NCI-H1092 treated with DMSO at 0.1 percent for 48 hours (cell line): ENCODE results near the gene CHD6.

ENCODE experiments used
- DNase-seq: peaks from one replicate; lab custom pipeline; 2025; lab: John Stamatoyannopoulos, UW

CHD6 gene

GRCh38 chr20:41617902-41618806, at the start of gene CHD6:
Gene CHD6, minus strand, starts transcription at chr20:41618377. Its CDS starts 67,040 bp downstream, at chr20:41551337.
- peak; percentile 99 for DNase-seq

DNA sequence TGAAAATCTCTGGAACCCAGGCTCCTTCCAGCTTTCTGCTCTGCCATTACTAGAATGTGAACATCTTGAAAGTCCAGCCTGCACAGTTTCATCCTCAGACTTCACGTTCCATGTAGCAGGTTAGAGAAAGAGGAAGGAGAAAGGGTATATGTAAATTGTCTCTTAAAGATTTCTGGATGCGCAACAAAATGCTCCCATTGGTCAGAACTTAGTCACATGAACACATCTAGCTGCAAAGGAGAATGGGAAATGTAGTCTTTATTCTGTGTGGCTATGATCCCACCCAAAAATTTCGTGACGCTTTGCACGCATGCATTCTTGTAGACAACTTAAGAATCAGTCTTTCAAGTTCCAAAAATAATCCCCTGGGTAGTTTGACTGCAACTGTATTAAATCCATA, 46.4 kb upstream of the CHD6 start:
- DNase-seq = no peak

DNA sequence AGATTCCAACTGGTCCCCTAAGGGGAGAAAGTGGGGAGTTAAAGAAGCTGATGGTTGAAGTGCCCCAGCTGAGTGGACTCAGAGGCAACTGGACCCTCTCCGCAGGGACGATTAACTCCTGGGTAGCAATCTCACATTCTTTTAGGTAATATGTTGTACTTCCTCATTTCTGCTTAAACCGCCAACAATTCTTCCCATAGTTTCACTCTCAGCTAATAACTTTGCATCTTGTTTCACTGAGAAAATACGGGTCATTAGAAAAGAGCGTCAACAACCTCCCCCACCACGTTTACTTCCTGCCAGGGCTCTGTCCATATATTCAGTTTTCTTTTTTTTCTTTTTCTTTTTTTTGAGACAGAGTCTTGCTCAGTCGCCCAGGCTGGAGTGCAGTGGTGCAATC, 39.5 kb upstream of the CHD6 start:
- no peak for DNase-seq

GRCh38 chr20:41655962-41656618, 37.9 kb upstream of the CHD6 start:
- DNase-seq = peak; percentile 22

DNA sequence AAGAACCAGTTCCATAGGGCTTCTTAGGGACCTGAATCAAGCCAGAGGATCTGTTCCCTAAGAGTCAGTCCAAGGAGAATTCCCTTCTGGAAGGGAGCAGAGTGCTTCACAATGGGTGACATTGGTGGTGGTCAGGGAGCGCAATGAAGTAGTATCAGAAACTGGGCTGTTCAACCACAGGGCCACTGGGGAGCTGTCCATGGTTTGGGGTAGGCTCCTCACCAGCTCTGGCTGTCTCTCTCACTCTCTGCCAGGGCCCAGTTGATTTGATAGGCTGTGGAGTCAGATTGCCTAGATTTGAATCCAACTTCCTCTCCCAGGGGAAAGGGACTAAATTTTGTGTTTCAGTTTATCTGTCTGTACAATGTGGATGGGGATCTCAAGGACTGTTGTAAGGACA, 36.7 kb upstream of the CHD6 start:
- no peak for DNase-seq

GRCh38 chr20:41654292-41654691, 36.1 kb upstream of the CHD6 start:
- peak; percentile 86 for DNase-seq

DNA sequence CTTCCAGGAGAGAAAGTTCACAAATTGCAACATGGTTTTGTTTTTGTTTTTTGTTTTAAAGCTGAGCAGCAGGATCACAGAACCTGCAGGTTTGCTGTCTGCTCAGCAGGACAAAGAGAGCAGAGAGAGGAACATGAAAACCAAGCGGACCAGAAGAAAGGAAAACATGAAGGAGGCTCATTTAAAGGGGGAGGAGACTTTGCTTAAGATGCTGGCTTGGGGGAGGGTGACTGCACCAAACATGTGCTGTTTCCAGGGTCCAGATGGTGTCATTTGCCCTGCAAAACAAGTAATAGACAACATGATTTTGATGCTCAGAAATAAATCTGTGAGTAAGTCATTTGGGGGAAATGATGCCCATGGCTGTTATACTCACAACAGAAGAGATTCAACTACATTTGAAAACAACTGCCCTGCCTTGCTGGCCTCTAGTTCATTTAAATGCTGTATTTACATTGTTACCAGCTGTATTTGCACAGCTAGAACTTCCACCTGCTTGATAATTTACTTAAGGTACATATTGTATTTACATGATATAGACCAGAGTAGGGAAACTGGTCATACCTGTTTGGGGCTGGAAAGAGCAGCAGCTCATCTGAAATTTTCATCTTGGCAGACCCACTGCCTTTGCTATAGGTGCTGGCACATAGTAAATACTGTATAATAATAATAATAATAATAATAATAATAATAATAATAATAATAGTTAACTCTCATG, 32.2 kb upstream of the CHD6 start:
- DNase-seq = peak; percentile 96

GRCh38 chr20:41649489-41649888, 31.3 kb upstream of the CHD6 start:
- peak; percentile 64 for DNase-seq

GRCh38 chr20:41645372-41645771, 27.2 kb upstream of the CHD6 start:
- DNase-seq = no peak

- DNase-seq = peak; percentile 47
These were observed 25.3 kb upstream of the CHD6 start for GRCh38 chr20:41643504-41643938.

DNA sequence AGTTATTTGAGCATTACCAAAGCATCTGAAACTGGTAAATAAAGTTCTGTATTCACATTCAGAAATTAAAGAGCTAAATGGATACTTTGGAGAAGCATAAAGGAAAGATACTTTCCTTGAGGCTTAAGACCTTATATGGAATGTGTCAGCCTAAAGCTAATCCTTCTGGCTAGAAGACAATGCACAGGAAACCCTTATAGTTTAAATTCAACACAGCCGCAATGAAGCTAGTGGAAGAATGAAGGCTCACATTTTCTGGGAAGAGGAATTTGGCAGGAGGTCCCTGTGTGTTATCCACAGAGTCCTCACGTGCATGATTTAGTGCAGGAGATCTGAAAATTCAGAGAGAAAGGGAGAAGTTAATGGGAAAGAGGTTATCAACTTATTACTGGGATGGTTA, 21.5 kb upstream of the CHD6 start:
- no peak for DNase-seq

DNA sequence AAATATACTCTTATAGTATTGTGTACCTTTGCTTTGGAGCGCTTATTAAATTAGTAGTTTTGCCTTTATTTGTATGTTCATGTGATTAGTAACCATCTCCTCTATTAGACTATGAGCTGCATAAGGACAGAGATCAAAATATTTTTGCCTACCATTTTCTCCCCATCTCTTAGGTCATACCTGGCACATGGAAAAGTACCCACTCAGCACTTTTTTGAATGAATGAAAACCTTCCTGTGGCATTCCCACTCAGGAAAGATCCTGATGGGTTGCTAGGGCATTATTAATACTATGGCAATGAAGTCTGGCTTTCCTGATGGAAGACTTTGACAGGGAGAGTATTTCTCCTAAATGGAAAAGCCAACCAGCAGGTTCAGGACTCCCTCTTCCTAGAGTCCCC, 20.3 kb upstream of the CHD6 start:
- DNase-seq = no peak

DNA sequence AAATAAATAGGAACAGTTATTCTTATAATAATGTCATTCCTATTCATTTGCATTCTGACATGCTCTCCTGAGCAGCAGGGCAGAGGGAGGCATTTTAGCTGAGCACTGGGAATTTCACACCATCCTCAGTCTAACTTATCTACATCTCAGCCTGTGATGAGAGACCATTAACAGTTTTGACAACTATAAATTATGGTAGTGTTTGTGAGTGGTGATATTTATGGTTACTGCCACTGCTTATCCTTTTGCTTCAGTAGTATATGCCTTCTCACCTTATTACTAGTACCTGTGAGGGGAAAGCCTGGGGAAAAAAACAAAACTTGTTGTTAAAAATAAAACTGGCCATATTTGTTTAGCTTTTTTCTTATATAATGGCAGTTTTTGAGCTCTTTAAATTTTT, 17.0 kb upstream of the CHD6 start:
- DNase-seq = no peak

GRCh38 chr20:41632896-41633295, 14.7 kb upstream of the CHD6 start:
- no peak for DNase-seq

DNA sequence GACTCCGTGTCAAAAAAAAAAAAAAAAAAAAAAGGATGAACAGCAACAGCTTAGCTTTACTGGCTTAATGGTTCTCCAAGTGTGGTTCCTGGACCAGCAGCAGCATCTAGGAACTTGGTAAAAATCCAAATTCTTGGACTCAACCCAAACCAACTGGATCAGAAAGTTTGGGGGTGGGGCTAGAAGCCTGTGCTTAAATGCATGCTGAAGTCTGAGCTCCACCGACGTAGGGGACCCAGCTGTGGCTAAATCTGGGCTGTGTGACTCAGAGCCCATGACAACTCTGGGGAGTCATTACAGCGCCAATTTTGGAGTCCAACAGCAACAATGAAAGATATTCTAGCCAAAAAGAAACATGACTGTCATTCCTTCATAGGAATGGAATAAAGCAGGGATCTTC, 13.6 kb upstream of the CHD6 start:
- no peak for DNase-seq

GRCh38 chr20:41630846-41631245, 12.7 kb upstream of the CHD6 start:
- DNase-seq = no peak

DNA sequence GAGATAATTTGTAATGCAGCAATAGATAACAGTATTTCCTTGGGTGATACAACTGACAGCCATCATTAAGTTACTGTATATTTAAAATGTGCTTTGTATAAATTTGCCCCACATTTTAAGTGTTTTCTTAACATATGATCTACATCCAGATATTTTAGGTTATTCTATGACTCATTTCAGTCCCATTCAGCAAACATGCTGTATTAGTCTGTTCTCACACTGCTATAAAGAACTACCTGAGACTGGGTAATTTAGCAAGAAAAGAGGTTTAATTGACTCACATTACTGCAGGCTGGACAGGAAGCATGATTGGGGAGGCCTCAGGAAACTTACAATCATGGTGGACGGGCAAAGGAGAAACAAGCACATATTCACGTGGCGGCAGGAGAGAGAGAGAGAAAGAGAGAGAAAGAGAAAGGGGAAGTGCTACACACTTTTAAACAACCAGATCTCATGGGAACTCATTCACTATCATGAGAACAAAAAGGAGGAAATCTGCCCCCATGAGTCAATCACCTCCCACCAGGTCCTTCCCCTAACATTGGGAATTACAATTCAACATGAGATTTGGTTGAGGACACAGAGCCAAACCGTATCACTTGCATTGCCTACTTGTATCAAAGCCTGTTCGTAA, 9.6 kb upstream of the CHD6 start:
- no peak for DNase-seq

DNA sequence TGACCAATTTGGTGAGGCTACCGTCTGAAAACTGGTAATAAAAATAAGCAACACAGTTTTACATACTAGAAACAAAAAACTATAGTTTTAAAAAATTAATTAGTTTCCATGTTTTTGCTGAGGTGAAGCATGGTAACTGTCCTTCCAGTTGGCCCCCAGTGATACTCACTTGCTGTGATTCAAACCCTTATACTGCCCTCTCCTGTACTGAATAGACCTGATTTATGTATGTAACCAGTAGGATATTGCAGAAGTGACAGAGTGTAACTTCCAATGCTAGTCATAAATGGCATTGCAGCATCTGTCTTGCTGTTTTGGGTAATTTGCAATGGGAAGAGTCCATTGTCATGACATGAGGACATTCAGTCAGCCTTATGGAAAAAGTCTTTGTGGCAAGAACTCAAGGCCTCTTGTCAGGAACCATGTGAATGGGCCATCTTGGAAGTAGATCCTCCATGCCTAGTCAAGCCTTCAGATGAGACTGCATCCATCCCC, 8.9 kb upstream of the CHD6 start:
- DNase-seq = no peak

DNA sequence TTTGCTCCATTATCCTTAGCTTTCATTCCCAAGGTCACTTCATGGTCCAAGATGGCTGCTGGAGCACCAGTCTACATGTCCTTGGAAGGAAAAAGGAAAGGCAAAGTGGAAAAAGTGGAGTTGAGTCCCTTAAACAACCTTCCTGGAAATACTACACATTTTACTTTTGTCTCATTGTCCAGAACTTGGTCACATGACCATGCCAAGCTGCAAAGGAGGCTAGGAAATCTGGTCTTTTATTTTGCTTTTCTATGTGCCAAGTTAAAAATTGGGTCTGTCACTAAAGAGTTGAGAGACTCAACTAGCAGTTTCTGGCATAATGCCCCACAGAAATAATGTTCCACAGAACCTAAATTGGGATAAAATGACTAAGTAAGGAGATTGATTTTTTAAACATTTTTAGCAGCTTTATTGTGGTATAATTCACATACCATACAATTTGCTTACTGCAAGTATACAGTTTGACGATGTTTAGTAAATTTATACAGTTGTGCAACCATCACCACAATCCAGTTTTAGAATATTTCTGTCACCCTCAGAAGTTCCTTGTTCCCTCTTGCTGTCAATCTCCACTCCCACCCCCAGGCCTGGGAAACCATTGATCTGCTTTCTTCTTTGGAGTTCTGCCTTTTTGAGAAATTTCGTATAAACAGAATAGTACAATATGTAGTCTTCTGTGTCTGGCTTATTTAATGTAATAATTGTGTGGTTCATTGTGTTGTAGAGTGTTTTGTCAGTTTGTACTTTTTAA, 5.6 kb upstream of the CHD6 start:
- DNase-seq = no peak

- no peak for DNase-seq
These were observed 4.4 kb upstream of the CHD6 start for GRCh38 chr20:41622584-41622983.

DNA sequence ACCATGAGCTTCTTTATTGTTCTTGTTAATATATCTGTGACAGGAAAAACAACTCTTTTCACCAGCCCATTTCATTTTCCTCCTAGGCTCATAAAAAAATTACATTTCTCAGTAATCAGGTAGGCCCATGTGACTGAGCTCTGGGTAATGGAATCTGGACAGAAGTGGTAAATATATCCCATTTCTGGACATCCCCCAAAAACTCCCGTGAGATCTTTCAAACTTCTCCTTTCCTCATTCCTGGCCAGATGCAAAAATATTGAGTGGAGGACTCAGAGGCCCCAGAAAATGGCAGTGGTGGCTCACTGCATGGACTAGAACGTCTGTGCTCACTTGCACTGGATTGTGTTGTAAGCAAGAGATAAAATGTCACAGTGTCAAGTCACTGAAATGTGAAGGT, 3.8 kb upstream of the CHD6 start:
- no peak for DNase-seq
